ENCODE results near the gene SLC25A36. TPM values are rescaled to one million over a fixed set of nuclear protein-coding genes. Genes with fewer than 3 reads are reported as not detected.

SLC25A36 gene
- total RNA-seq, 1 donor from 2014 or later, result 67.7 TPM

DNA sequence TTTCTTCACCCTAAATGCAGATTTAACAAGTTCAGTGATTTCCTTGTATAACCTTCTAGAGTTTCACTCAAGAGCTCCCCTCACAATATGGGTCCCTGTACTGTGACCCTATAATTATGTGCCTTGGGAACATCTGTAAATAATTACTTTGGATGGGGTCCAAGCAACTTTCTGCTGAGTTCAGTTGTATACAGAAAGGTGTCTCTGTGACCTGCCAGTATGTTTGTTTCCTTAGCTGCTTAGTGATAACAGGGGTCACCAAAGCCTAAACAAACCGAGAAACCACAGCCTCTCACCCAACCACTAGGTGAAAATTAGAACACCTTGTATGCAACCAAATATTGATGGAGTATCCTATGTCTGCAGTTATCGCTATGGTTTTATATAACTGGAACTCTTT is 29.8 kb upstream of the SLC25A36 start:
- Histone ChIP-seq H3K27me3 (ENCODE audit: low read depth) (no peaks in the 10 kb centered on the region), H3K4me1 (peaks cover 1% of the 10 kb centered on the region), H3K27ac (replicated peaks) (no peak overlapping the region), H3K36me3 (no peaks in the 10 kb centered on the region), H3K4me3 (no peak overlapping the region), H3K9me3 (replicated peaks) (no peaks in the 10 kb centered on the region)
- TF ChIP-seq, protein P1, sequence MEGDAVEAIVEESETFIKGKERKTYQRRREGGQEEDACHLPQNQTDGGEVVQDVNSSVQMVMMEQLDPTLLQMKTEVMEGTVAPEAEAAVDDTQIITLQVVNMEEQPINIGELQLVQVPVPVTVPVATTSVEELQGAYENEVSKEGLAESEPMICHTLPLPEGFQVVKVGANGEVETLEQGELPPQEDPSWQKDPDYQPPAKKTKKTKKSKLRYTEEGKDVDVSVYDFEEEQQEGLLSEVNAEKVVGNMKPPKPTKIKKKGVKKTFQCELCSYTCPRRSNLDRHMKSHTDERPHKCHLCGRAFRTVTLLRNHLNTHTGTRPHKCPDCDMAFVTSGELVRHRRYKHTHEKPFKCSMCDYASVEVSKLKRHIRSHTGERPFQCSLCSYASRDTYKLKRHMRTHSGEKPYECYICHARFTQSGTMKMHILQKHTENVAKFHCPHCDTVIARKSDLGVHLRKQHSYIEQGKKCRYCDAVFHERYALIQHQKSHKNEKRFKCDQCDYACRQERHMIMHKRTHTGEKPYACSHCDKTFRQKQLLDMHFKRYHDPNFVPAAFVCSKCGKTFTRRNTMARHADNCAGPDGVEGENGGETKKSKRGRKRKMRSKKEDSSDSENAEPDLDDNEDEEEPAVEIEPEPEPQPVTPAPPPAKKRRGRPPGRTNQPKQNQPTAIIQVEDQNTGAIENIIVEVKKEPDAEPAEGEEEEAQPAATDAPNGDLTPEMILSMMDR (IDR thresholded peaks at IDR 0.05; ENCODE audit: borderline replicate concordance), result no peak
- no peak for DNase-seq
- intact Hi-C loops (cut with micrococcal nuclease), result loop anchor here (10.0 kb wide), 1 partner anchor 63 kb away; no protein-coding TSS in a partner anchor

DNA sequence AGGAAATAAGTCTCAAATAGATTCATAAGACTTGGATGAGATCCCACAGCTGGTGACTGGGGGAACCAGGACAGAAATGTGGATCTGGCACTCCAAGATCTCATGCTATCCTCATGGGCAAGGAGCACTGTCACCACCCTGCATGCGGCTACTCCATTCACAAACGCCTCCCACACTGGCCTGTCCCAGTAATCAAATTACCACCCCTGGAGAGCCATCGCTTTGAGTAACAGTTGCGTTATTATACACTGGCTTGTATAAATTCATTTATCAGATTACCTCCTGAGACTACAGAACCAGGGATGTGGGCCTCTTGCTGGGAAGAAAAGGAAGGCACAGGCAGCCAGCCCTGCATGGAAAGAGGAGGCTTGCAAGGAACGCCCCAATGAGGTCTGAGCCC is 27.9 kb upstream of the SLC25A36 start:
- no peaks in the 10 kb centered on the region for H3K27me3 ChIP-seq (ENCODE audit: low read depth)
- TF ChIP-seq, protein P1 (IDR thresholded peaks at IDR 0.05; ENCODE audit: borderline replicate concordance), result no peak
- no peak for DNase-seq
- no peaks in the 10 kb centered on the region for H3K9me3 ChIP-seq (replicated peaks)
- H3K4me3 ChIP-seq, result no peak overlapping the region
- H3K4me1 ChIP-seq, result peaks cover 19% of the 10 kb centered on the region
- intact Hi-C loops (cut with micrococcal nuclease), result loop anchor here (10.0 kb wide), 1 partner anchor 61 kb away; no protein-coding TSS in a partner anchor
- H3K27ac ChIP-seq (replicated peaks), result no peak overlapping the region
- H3K36me3 ChIP-seq, result no peaks in the 10 kb centered on the region

DNA sequence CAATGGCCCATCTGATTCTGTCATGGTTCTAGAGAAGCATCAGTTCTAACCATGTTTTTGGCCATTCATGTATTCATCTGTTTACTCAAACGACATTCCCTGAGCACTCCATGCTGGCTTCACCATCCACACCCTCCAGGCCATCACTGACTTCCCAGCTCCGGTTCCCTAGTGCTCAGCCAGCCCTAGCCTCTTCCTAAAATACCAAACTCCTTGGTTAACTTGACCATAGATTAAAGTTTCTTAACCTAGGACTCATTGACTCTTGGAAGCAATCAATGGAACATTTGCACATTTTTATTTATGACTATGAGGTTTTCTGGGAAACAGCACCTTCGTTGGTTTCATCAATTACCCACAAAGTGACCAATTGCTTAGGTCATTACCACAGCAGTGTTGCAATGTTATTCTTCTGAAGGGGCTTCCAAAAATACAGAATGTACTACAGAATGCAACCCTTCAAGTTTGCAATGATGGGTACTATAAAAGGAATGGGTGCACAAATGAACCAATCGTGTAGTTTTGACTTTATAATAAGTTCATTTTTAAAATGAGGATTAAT is 27.2 kb upstream of the SLC25A36 start:
- peaks cover 19% of the 10 kb centered on the region for H3K4me1 ChIP-seq
- intact Hi-C loops (cut with micrococcal nuclease), result loop anchor here (10.0 kb wide), 1 partner anchor 60 kb away; no protein-coding TSS in a partner anchor
- TF ChIP-seq, protein P1 (IDR thresholded peaks at IDR 0.05; ENCODE audit: borderline replicate concordance), result no peak
- H3K27ac ChIP-seq (replicated peaks), result no peak overlapping the region
- no peaks in the 10 kb centered on the region for H3K9me3 ChIP-seq (replicated peaks)
- H3K4me3 ChIP-seq, result no peak overlapping the region
- no peaks in the 10 kb centered on the region for H3K36me3 ChIP-seq
- H3K27me3 ChIP-seq (ENCODE audit: low read depth), result no peaks in the 10 kb centered on the region
- no peak for DNase-seq

DNA sequence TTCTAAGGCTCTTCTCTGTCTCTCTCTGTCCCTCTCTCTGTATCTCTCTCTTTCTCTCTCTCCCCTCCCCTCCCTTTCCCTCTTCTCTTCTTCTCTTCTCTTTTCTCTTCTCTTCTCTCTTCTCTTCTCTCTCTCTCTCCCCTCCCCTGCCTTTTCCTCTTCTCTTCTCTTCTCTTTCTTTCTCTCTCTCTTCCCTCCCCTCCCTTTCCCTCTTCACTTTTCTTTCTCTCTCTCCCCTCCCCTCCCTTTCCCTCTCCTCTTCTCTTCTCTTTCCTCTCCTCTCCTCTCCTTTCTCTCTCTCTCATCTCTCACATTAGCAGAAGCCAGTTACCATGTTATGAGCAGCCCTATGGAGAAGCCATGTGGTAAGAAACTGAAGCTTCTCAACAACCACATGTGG is 25.0 kb upstream of the SLC25A36 start:
- Histone ChIP-seq H3K36me3 (no peaks in the 10 kb centered on the region), H3K9me3 (replicated peaks) (peaks cover 3% of the 10 kb centered on the region), H3K4me1 (peaks cover 19% of the 10 kb centered on the region), H3K27ac (replicated peaks) (no peak overlapping the region), H3K4me3 (no peak overlapping the region), H3K27me3 (ENCODE audit: low read depth) (no peaks in the 10 kb centered on the region)
- intact Hi-C loops (cut with micrococcal nuclease), result loop anchor here (10.0 kb wide), 1 partner anchor 58 kb away; no protein-coding TSS in a partner anchor
- no peak for DNase-seq
- TF ChIP-seq, protein P1 (IDR thresholded peaks at IDR 0.05; ENCODE audit: borderline replicate concordance), result no peak

DNA sequence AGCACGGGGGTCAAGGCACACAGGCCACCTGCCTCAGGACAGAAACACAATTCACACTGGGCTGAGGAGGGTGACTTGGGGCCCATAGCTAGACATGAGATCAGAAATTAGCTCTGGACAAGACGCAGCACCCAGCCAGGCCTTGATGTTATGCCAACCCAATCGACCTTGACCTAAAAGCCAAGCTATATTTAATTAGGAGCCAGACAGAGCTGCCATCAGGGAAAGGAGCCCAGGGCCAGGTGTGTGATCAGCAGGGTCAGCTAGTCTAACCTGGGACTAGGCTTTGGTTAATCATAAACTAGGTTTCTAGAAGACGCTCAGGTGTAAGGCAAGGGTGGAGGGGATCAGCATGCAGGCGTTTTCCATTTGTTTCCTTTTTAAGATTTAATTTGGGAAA is 23.9 kb upstream of the SLC25A36 start:
- H3K27me3 ChIP-seq (ENCODE audit: low read depth), result no peaks in the 10 kb centered on the region
- DNase-seq, result peak; percentile 60
- H3K36me3 ChIP-seq, result no peaks in the 10 kb centered on the region
- H3K4me1 ChIP-seq, result peaks cover 19% of the 10 kb centered on the region
- peak overlapping the region; percentile 76 for H3K27ac ChIP-seq (replicated peaks)
- no peak overlapping the region for H3K4me3 ChIP-seq
- TF ChIP-seq, protein P1 (IDR thresholded peaks at IDR 0.05; ENCODE audit: borderline replicate concordance), result no peak
- peaks cover 3% of the 10 kb centered on the region for H3K9me3 ChIP-seq (replicated peaks)
- intact Hi-C loops (cut with micrococcal nuclease), result loop anchor here (10.0 kb wide), 1 partner anchor 57 kb away; no protein-coding TSS in a partner anchor
